H9 (cell line): ENCODE measurements around the gene SCTR. TPM values are rescaled to one million over a fixed set of nuclear protein-coding genes. Genes with fewer than 3 reads are reported as not detected.

Experiments
- DNase-seq: peaks from one replicate; pipeline ENCODE4 v3.0.0-alpha.2; 2017
- H2AFZ ChIP-seq: one replicate; pipeline ENCODE4 v1.6.1; 2013; ENCODE audit warnings: mild to moderate bottlenecking, low read length, control low read depth, moderate library complexity
- H2AK5ac ChIP-seq: 2 replicates; pipeline ENCODE4 v1.6.1; 2013; ENCODE audit warnings: low read length, control low read depth, mixed read lengths; ENCODE audit not compliant: insufficient read length
- H2BK120ac ChIP-seq: one replicate; pipeline ENCODE4 v1.6.1; 2013; ENCODE audit warnings: low read depth, mild to moderate bottlenecking, low read length, control low read depth, inconsistent platforms; ENCODE audit not compliant: poor library complexity, severe bottlenecking
- H2BK12ac ChIP-seq: 2 replicates; pipeline ENCODE4 v1.6.1; 2013; ENCODE audit warnings: low read length, control low read depth, mixed read lengths, low read depth; ENCODE audit not compliant: insufficient read length
- H2BK15ac ChIP-seq: 2 replicates; pipeline ENCODE4 v1.6.1; 2013; ENCODE audit warnings: low read depth, low read length, control low read depth
- H2BK20ac ChIP-seq: one replicate; pipeline ENCODE4 v1.6.1; 2013; ENCODE audit warnings: low read depth, mild to moderate bottlenecking, low read length, control low read depth, inconsistent platforms; ENCODE audit not compliant: poor library complexity, severe bottlenecking
- H2BK5ac ChIP-seq: 2 replicates; pipeline ENCODE4 v1.6.1; 2013; ENCODE audit warnings: low read length, control low read depth, mixed read lengths; ENCODE audit not compliant: insufficient read length
- H3K14ac ChIP-seq: 2 replicates; pipeline ENCODE4 v1.6.1; 2013; ENCODE audit warnings: low read length, control low read depth; ENCODE audit not compliant: insufficient read depth
- H3K18ac ChIP-seq: 2 replicates; pipeline ENCODE4 v1.6.1; 2013; ENCODE audit warnings: low read depth, mild to moderate bottlenecking, mixed read lengths, low read length, control low read depth; ENCODE audit not compliant: insufficient read length
- H3K23ac ChIP-seq: 2 replicates; pipeline ENCODE4 v1.6.1; 2013; ENCODE audit warnings: low read length, control low read depth, mixed read lengths, low read depth; ENCODE audit not compliant: insufficient read length
- H3K23me2 ChIP-seq: 2 replicates; pipeline ENCODE4 v1.6.1; 2013; ENCODE audit warnings: low read depth, mild to moderate bottlenecking, mixed read lengths, low read length, control low read depth; ENCODE audit not compliant: insufficient read length, poor library complexity, severe bottlenecking
- H3K27ac ChIP-seq: 2 replicates; pipeline ENCODE4 v1.5.1; 2013; ENCODE audit warnings: low read length, control low read depth, mixed read lengths, low read depth; ENCODE audit not compliant: insufficient read length
- H3K27me3 ChIP-seq: 2 replicates; pipeline ENCODE4 v1.6.1; 2013; ENCODE audit warnings: low read length, control low read depth, inconsistent platforms; ENCODE audit not compliant: insufficient read depth
- H3K4ac ChIP-seq: 2 replicates; pipeline ENCODE4 v1.6.1; 2013; ENCODE audit warnings: low read depth, mild to moderate bottlenecking, control low read depth, inconsistent platforms, low read length, moderate library complexity
- H3K4me1 ChIP-seq: 2 replicates; pipeline ENCODE4 v1.6.1; 2013; ENCODE audit warnings: low read length, control low read depth, inconsistent platforms; ENCODE audit not compliant: insufficient read depth
- H3K4me2 ChIP-seq: 2 replicates; pipeline ENCODE4 v1.6.1; 2013; ENCODE audit warnings: low read length, control low read depth, mixed read lengths; ENCODE audit not compliant: insufficient read length, insufficient read depth
- H3K56ac ChIP-seq: 2 replicates; pipeline ENCODE4 v1.6.1; 2013; ENCODE audit warnings: low read depth, mild to moderate bottlenecking, mixed read lengths, low read length, control low read depth; ENCODE audit not compliant: insufficient read length
- H3K79me1 ChIP-seq: 2 replicates; pipeline ENCODE4 v1.6.1; 2013; ENCODE audit warnings: low read depth, mild to moderate bottlenecking, moderate library complexity, low read length, control low read depth, inconsistent platforms; ENCODE audit not compliant: insufficient read depth, poor library complexity, severe bottlenecking
- H3K79me2 ChIP-seq: 2 replicates; pipeline ENCODE4 v1.6.1; 2013; ENCODE audit warnings: low read length, control low read depth, inconsistent platforms; ENCODE audit not compliant: insufficient read depth
- H3K9ac ChIP-seq: 2 replicates; pipeline ENCODE4 v1.6.1; 2013; ENCODE audit warnings: low read length, control low read depth, mixed read lengths; ENCODE audit not compliant: insufficient read length; ENCODE audit errors: extremely low read depth
- H3K9me3 ChIP-seq: one replicate; pipeline ENCODE4 v1.6.1; 2013; ENCODE audit warnings: low read depth, low read length, inconsistent platforms; ENCODE audit not compliant: control insufficient read depth
- H3T11ph ChIP-seq: one replicate; pipeline ENCODE4 v1.6.1; 2013; ENCODE audit warnings: mild to moderate bottlenecking, low read length, control low read depth, inconsistent platforms
- H4K20me1 ChIP-seq: one replicate; pipeline ENCODE4 v1.6.1; 2013; ENCODE audit not compliant: control insufficient read depth, insufficient read length, insufficient read depth
- H4K5ac ChIP-seq: 2 replicates; pipeline ENCODE4 v1.6.1; 2013; ENCODE audit warnings: low read depth, mild to moderate bottlenecking, mixed read lengths, low read length, control low read depth; ENCODE audit not compliant: insufficient read length
- H4K8ac ChIP-seq: replicated peaks from 2 replicates; pipeline ENCODE4 v1.6.1; 2013; ENCODE audit warnings: low read length, control low read depth, mixed read lengths, low read depth; ENCODE audit not compliant: insufficient read length
- H4K91ac ChIP-seq: 2 replicates; pipeline ENCODE4 v1.6.1; 2013; ENCODE audit warnings: low read depth, mild to moderate bottlenecking, moderate library complexity, mixed read lengths, low read length, control low read depth; ENCODE audit not compliant: insufficient read length
- H3K27ac Mint-ChIP-seq, 3 experiments: 2 replicates in 2 of 3; 3 replicates in 1 of 3; pipeline ENCODE4 v1.8.0; 2020 to 2021; ENCODE audit warnings: mixed read lengths in 3 of 3, mild to moderate bottlenecking in 1 of 3, moderate library complexity in 1 of 3
- H3K27me3 Mint-ChIP-seq: 2 replicates; pipeline ENCODE4 v1.8.0; 2021; ENCODE audit warnings: low read depth, mild to moderate bottlenecking, moderate library complexity, mixed read lengths
- H3K36me3 Mint-ChIP-seq, 3 experiments: 2 replicates in 2 of 3; 3 replicates in 1 of 3; pipeline ENCODE4 v1.8.0; 2020 to 2021; ENCODE audit warnings: low read depth in 3 of 3, mixed read lengths in 3 of 3; ENCODE audit not compliant: insufficient read depth in 1 of 3
- H3K4me1 Mint-ChIP-seq, 2 experiments: 2 replicates each; pipeline ENCODE4 v1.8.0; 2020; ENCODE audit warnings: mixed read lengths in 2 of 2
- H3K4me3 Mint-ChIP-seq, 2 experiments: 2 replicates in 1 of 2; 3 replicates in 1 of 2; pipeline ENCODE4 v1.8.0; 2020 to 2021; ENCODE audit warnings: mild to moderate bottlenecking in 2 of 2, mixed read lengths in 2 of 2, moderate library complexity in 1 of 2
- H3K9me3 Mint-ChIP-seq, 2 experiments: 2 replicates in 1 of 2; 3 replicates in 1 of 2; pipeline ENCODE4 v1.8.0; 2020; ENCODE audit warnings: mild to moderate bottlenecking in 2 of 2, mixed read lengths in 2 of 2, moderate library complexity in 1 of 2
- WGBS: extraction: QIAGEN DNeasy Blood & Tissue Kit; methylation state at CpG from one replicate; pipeline ENCODE4 v1.1.7; 2013; ENCODE audit warnings: missing lambda C conversion rate, low lambda C conversion rate, mixed read lengths; ENCODE audit not compliant: insufficient read length; ENCODE audit errors: extremely low coverage; 5-methylcytosine and 5-hydroxymethylcytosine counted together
- total RNA-seq: library from RNA; stranded (reverse); gene quantifications from 2 replicates; pipeline ENCODE4 v1.2.1, GENCODE V29; 2021
- TF ChIP-seq, protein P1 (sequence below): fragments of 200-600 bp; sonication (generic); conservative IDR thresholded peaks from 3 replicates; pipeline ENCODE4 v1.8.0; 2021; ENCODE audit warnings: antibody characterized with exemption, mild to moderate bottlenecking

SCTR gene
- total RNA-seq, 1 experiment from 2014 or later, result not detected

- Mint-ChIP-seq H3K27me3 (peaks cover 25% of the 10 kb centered on the region), H3K9me3 (no peaks in the 10 kb centered on the region), H3K4me3 (peak overlapping the region; percentile 82 to 92), H3K4me1 (peaks cover 49 to 54% of the 10 kb centered on the region in 2 experiments), H3K36me3 (peaks cover 2 to 8% (median 7%) of the 10 kb centered on the region in 3 experiments; a peak in 4 of 7 replicates), H3K27ac (peak overlapping the region in 1 of 3 experiments; percentile 63; a peak in 1 of 7 replicates)
- Histone ChIP-seq H3K9me3 (no peaks in the 10 kb centered on the region), H3K56ac (no peak overlapping the region), H3K4me2 (peak overlapping the region; percentile 90), H3K27ac (no peak overlapping the region), H3K4me1 (peaks cover 3% of the 10 kb centered on the region; the same call in 1 of the 2 replicates), H3K23ac (no peak overlapping the region), H4K20me1 (no peaks in the 10 kb centered on the region), H3K18ac (no peak overlapping the region), H3K9ac (no peak overlapping the region), H3K23me2 (peaks cover 6% of the 10 kb centered on the region), H4K8ac (no peak overlapping the region), H4K5ac (no peak overlapping the region), H3K79me1 (no peaks in the 10 kb centered on the region), H2BK12ac (no peak overlapping the region), H2AFZ (no peak overlapping the region), H3T11ph (no peak overlapping the region), H3K79me2 (no peaks in the 10 kb centered on the region), H2AK5ac (no peak overlapping the region), H3K27me3 (no peaks in the 10 kb centered on the region; the same call in 1 of the 2 replicates), H3K4ac (no peak overlapping the region), H2BK15ac (no peak overlapping the region), H3K14ac (no peak overlapping the region), H4K91ac (no peak overlapping the region), H2BK120ac (no peak overlapping the region), H2BK5ac (no peak overlapping the region), H2BK20ac (no peak overlapping the region)
- peak; percentile 46 for DNase-seq
- WGBS, result no CpG with 5 or more reads among the region's 17 CpGs
- TF ChIP-seq, protein P1, sequence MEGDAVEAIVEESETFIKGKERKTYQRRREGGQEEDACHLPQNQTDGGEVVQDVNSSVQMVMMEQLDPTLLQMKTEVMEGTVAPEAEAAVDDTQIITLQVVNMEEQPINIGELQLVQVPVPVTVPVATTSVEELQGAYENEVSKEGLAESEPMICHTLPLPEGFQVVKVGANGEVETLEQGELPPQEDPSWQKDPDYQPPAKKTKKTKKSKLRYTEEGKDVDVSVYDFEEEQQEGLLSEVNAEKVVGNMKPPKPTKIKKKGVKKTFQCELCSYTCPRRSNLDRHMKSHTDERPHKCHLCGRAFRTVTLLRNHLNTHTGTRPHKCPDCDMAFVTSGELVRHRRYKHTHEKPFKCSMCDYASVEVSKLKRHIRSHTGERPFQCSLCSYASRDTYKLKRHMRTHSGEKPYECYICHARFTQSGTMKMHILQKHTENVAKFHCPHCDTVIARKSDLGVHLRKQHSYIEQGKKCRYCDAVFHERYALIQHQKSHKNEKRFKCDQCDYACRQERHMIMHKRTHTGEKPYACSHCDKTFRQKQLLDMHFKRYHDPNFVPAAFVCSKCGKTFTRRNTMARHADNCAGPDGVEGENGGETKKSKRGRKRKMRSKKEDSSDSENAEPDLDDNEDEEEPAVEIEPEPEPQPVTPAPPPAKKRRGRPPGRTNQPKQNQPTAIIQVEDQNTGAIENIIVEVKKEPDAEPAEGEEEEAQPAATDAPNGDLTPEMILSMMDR, result no peak
These were observed 91.3 kb downstream of the SCTR start for GRCh38 chr2:119432851-119433522.
